RWPE1 (cell line): ENCODE measurements around the gene PTPRD.

Source experiments
- CTCF ChIA-PET: fragments of 350-600 bp; sonication (Branson Sonifier 250); formaldehyde crosslinking; extraction: SDS; loops from one replicate; lab custom pipeline; 2021; lab: Yijun Ruan, JAX
- POLR2A ChIA-PET: fragments of 400-600 bp; formaldehyde crosslinking; extraction: SDS; loops from one replicate; lab custom pipeline; 2020; ENCODE audit warnings: antibody characterized with exemption; ENCODE audit not compliant: low non-redundant PET; lab: Yijun Ruan, JAX
- DNase-seq: peaks from one replicate; pipeline ENCODE4 v3.0.0; 2012; ENCODE audit warnings: low spot score
- H3K27ac ChIP-seq: fragments of 450-650 bp; 2 replicates; pipeline ENCODE4 v1.5.1; 2017
- CTCF ChIP-seq: fragments of 450-650 bp; conservative IDR thresholded peaks from 2 replicates; pipeline ENCODE4 v1.5.1; 2017; ENCODE audit warnings: low read depth, mild to moderate bottlenecking

The PTPRD gene

GRCh38 chr9:9257999-9258498, 1354.8 kb downstream of the PTPRD start:
- no peak for DNase-seq
- ChIA-PET CTCF (interaction anchor here (0.6 kb wide), 1 partner anchor 1055 kb away, joined by 3 read pairs; no protein-coding TSS in a partner anchor), POLR2A (no interaction called here)
- no peak for TF ChIP-seq CTCF
- no peak overlapping the region for H3K27ac ChIP-seq

- CTCF ChIA-PET: no interaction called here
- H3K27ac ChIP-seq: no peak overlapping the region
- DNase-seq: no peak
- POLR2A ChIA-PET: no interaction called here
- TF ChIP-seq CTCF: no peak
These were observed 1366.1 kb downstream of the PTPRD start for GRCh38 chr9:9246726-9247125.

- DNase-seq: no peak
- CTCF ChIA-PET: no interaction called here
- POLR2A ChIA-PET: no interaction called here
- no peak overlapping the region for H3K27ac ChIP-seq
- TF ChIP-seq CTCF: no peak
These were observed 1380.9 kb downstream of the PTPRD start for GRCh38 chr9:9231946-9232345.

- no peak for DNase-seq
- ChIA-PET POLR2A (no interaction called here), CTCF (no interaction called here)
- no peak overlapping the region for H3K27ac ChIP-seq
- no peak for TF ChIP-seq CTCF
These were observed 1383.5 kb downstream of the PTPRD start for GRCh38 chr9:9229269-9229668.

- CTCF ChIA-PET: no interaction called here
- no peak overlapping the region for H3K27ac ChIP-seq
These were observed 1389.6 kb downstream of the PTPRD start for GRCh38 chr9:9223175-9223574.

GRCh38 chr9:9222730-9223129, 1390.1 kb downstream of the PTPRD start:
- no peak for TF ChIP-seq CTCF
- POLR2A ChIA-PET: no interaction called here
- CTCF ChIA-PET: no interaction called here

More at GRCh38 chr9:9223175-9223574, 1389.6 kb downstream of the PTPRD start:
- no peak for DNase-seq
- TF ChIP-seq CTCF: no peak
- POLR2A ChIA-PET: no interaction called here

More at GRCh38 chr9:9222730-9223129, 1390.1 kb downstream of the PTPRD start:
- H3K27ac ChIP-seq: no peak overlapping the region
- no peak for DNase-seq
